HUES64 (cell line): ENCODE measurements around the gene GON7.
A peak's percentile ranks its signal among the peaks of the same experiment; 100 is the strongest.

Source experiments
- H3K27ac ChIP-seq: 2 replicates; pipeline ENCODE4 v1.7.0; 2013; ENCODE audit warnings: low read depth, low read length, inconsistent platforms
- H3K27me3 ChIP-seq: 2 replicates; pipeline ENCODE4 v1.6.1; 2013; ENCODE audit warnings: mild to moderate bottlenecking, low read length; ENCODE audit not compliant: insufficient read depth
- H3K36me3 ChIP-seq: 2 replicates; pipeline ENCODE4 v1.6.1; 2013; ENCODE audit warnings: mild to moderate bottlenecking, low read length; ENCODE audit not compliant: insufficient read depth
- H3K4me1 ChIP-seq: 2 replicates; pipeline ENCODE4 v1.6.1; 2013; ENCODE audit warnings: mild to moderate bottlenecking, low read length, moderate library complexity; ENCODE audit not compliant: insufficient read depth
- H3K4me3 ChIP-seq: 2 replicates; pipeline ENCODE4 v1.5.1; 2013; ENCODE audit warnings: mild to moderate bottlenecking, low read length, moderate library complexity
- H3K9ac ChIP-seq: 2 replicates; pipeline ENCODE4 v1.6.1; 2013; ENCODE audit warnings: mild to moderate bottlenecking, low read depth, low read length
- H3K9me3 ChIP-seq: 2 replicates; pipeline ENCODE4 v1.6.1; 2013; ENCODE audit warnings: low read depth, low read length; ENCODE audit not compliant: insufficient read depth
- WGBS: fragments of 150-250, 120-280 bp; methylation state at CpG from one replicate; pipeline ENCODE4 v1.1.7; 2013; ENCODE audit warnings: missing lambda C conversion rate; 5-methylcytosine and 5-hydroxymethylcytosine counted together

Gene GON7

DNA sequence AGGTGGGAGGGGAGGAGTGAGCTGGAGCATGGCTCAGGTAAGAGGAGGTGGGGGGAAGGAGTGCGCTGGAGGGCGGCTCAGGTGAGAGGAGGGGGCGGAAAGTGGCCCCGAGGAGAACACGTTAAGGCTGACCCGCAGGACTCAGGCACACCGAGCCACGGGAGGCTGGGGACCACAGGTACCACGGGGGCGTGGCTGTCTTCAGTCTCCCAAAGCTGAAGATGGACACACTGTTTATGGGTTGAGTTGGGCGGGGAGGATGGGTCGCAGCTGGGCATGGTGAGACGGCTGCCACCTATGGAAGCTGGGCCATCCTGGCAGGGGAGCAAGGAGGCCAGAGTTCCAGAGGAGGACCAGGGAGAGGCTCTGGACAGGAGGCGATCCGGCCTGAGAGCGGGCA, 23.7 kb upstream of the GON7 start:
- Histone ChIP-seq H3K4me1 (no peaks in the 10 kb centered on the region), H3K27ac (no peak overlapping the region), H3K27me3 (no peaks in the 10 kb centered on the region), H3K9me3 (no peaks in the 10 kb centered on the region), H3K4me3 (no peak overlapping the region), H3K36me3 (peaks cover 31% of the 10 kb centered on the region), H3K9ac (no peak overlapping the region)
- WGBS = 94% methylated on average over 16 of the region's 16 CpGs

DNA sequence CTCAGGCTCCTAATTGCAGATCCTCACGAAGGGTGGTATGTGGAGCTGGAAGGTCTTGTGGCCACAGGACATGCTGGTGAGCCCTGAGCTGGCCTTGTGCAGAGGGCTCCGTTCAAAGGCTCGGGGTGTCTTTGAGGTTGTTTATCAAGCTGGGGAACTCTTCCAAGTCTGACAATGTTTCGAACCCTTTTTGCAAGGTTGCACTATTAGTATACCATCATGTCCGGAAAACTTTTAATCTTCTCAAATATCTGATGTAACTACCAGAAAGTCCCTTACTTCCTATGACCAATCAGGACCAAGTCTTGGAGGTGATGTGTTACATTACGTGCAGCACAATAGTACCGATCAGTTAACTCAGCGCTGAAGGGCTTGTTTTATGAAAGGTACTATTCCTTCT, 21.7 kb upstream of the GON7 start:
- Histone ChIP-seq H3K4me1 (no peaks in the 10 kb centered on the region), H3K36me3 (peaks cover 44% of the 10 kb centered on the region), H3K27me3 (no peaks in the 10 kb centered on the region), H3K4me3 (no peak overlapping the region), H3K9me3 (no peaks in the 10 kb centered on the region), H3K9ac (no peak overlapping the region), H3K27ac (no peak overlapping the region)
- WGBS = 96% methylated on average over 8 of the region's 8 CpGs

DNA sequence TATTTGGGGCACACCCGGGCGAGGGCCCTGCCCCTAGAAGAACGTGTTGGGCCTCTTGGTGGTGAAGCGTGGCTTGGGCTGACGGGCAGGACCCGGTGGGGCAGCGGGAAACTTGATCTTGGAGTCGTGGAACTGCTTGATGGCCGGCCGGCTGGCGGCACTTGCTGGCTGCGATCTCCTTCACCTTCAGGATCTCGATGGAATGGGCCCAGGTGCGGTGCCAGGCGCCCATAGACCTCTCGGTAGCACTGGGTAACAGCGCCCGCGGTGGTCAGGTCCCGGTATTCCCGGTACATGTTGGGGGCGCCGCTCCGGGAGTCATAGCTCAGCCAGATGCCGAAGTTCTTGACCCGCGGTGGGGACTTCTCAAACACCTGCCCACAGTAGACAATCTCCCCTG, 16.7 kb upstream of the GON7 start:
- Histone ChIP-seq H3K4me3 (no peak overlapping the region), H3K27me3 (no peaks in the 10 kb centered on the region), H3K9me3 (no peaks in the 10 kb centered on the region), H3K9ac (no peak overlapping the region), H3K27ac (no peak overlapping the region), H3K4me1 (no peaks in the 10 kb centered on the region), H3K36me3 (peaks cover 80% of the 10 kb centered on the region)
- WGBS = 96% methylated on average over 27 of the region's 27 CpGs

DNA sequence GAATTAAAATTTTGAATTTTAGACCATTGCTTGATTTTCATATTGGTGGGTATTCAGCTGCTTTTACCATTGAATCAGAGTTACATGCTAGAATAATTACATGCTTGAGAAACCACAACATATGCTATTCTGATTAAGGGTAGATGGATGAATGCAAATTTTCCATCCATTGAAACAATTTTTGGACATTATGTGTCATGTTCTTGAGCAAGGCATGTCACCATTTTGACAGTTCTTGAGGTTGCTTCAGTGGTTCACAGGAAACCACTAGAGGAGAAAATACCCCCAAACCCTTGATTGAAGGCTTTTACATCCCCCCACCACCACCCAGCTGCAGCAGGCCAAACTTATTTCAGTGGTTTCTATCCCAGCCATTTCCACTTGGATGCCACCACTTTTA, 13.6 kb upstream of the GON7 start:
- H3K36me3 ChIP-seq = peaks cover 78% of the 10 kb centered on the region
- H3K9me3 ChIP-seq = no peaks in the 10 kb centered on the region
- H3K27ac ChIP-seq = no peak overlapping the region
- no peaks in the 10 kb centered on the region for H3K4me1 ChIP-seq
- H3K4me3 ChIP-seq = no peak overlapping the region
- no peaks in the 10 kb centered on the region for H3K27me3 ChIP-seq
- no peak overlapping the region for H3K9ac ChIP-seq

DNA sequence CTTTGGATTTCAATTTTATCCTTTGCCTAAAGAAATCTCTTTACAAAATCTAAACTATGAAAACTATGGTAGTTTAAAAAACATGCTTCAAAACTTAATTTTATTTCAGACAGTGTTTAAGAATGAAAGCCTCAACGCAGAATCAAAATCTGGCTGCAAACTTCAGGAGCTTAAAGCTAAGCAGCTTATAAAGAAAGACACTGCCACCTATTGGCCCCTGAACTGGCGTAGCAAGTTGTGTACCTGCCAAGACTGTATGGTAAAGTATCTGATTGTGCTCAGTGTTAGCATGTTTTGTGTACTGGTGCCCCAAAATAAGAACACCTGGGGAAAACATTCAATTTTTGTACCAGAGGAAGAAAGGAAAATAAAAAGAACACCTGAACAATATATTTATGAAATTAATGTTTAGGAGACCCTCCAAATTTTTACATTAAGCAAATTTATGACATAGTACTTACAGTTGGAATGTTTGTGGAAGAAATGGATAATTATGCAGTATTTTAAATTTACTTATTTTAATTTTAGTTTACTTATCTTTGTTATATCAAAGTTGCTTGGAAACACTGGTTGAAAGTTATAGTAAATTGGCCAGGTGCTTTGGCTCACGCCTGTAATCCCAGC, 12.3 kb upstream of the GON7 start:
- Histone ChIP-seq H3K9me3 (no peaks in the 10 kb centered on the region), H3K4me1 (no peaks in the 10 kb centered on the region), H3K4me3 (no peak overlapping the region), H3K27ac (no peak overlapping the region), H3K36me3 (peaks cover 83% of the 10 kb centered on the region), H3K9ac (no peak overlapping the region), H3K27me3 (no peaks in the 10 kb centered on the region)
- 91% methylated on average over 3 of the region's 3 CpGs for WGBS

DNA sequence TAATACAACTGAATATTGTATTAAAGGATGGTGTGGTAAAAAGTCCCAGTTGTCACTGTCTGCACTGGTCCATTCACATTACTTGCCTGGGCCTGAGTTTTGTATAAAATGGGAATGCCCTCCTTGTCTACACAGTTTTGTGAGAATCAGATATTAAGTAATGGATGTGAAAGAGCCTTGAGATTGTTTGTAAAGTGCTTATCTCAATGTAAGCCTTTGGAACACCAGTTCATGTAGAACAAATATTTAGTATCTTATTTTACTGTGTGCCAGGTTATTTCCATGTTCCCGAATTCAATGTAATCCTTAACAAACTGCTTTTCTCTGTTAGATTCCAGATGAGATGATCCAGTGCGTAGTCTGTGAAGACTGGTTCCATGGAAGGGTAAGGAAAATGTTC, 7.7 kb upstream of the GON7 start:
- Histone ChIP-seq H3K4me3 (no peak overlapping the region), H3K9me3 (no peaks in the 10 kb centered on the region), H3K9ac (no peak overlapping the region), H3K36me3 (peaks cover 75% of the 10 kb centered on the region), H3K27me3 (no peaks in the 10 kb centered on the region), H3K4me1 (no peaks in the 10 kb centered on the region), H3K27ac (no peak overlapping the region)
- 100% methylated on average over 2 of the region's 2 CpGs for WGBS

DNA sequence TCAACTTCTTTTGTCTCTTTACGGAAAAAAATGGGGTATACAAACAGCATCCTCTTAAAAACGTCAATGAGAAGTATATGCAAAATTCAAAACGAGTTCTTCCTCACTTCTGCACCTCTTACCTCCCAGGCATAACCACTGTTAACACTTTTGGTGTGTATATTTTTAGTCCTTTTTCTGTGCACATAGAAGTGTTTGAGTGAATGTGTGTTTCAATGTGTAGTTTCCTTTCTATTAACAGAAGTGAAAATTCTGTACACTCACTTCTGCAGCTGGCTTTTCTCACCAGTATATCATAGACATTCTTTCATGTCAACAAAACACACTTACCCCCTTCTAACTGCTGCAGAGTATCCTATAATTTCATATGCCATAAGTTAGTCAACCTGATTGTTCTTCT, 5.6 kb upstream of the GON7 start:
- Histone ChIP-seq H3K36me3 (peaks cover 59% of the 10 kb centered on the region), H3K4me3 (no peak overlapping the region), H3K9me3 (no peaks in the 10 kb centered on the region), H3K27ac (no peak overlapping the region), H3K4me1 (0 out of 2 replicates have a peak, but pooled peaks cover 7% of the 10 kb centered on the region), H3K9ac (no peak overlapping the region), H3K27me3 (no peaks in the 10 kb centered on the region)
- 91% methylated on average over 3 of the region's 3 CpGs for WGBS

DNA sequence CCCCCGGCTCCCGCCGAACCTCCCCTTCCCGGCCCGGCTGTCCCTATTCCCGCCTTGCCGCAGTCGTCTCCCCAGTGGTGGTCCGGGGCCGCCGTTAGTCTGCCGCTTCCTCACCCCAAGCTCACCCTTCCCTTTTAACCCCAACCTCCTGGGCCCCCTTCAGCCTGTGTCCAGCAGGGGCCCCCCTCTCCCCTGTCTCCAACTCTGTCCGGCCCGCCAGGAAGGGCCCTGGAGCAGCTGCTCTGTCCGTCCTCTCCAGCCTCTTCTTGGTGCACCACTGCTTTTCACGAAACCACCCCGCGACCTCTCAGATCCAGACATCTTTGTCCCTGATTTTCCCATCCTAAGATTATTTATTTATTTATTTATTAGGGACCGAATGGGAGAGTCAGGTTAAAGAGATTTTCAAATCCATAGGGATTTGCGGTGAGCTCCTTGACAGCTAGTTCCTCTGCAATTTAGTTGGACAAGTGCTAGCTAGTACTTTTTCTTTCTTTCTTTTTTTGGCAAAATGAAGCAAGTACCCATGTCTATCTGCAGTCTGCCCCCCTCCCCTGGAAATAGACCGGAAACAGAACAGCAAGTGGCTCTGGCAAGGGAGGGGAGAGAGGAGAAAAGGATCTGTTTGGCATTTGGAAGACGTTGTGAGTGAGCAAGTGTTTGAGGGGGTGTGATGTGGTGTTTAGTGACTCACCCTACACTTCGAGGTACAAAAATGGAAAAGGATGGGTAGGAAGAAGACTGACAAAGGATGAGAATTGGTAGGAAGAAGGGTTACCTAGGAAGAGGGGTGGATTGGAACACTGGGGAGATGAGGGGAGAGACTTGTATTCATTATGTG, 823 bp upstream of the GON7 start:
- H3K4me3 ChIP-seq = peak overlapping the region; percentile 75
- 0 out of 2 replicates have a peak, but pooled peaks cover 7% of the 10 kb centered on the region for H3K4me1 ChIP-seq
- no peaks in the 10 kb centered on the region for H3K9me3 ChIP-seq
- WGBS = under 1% methylated on average over 23 of the region's 23 CpGs
- peak overlapping the region; percentile 74 for H3K9ac ChIP-seq
- H3K36me3 ChIP-seq = peaks cover 22% of the 10 kb centered on the region
- H3K27me3 ChIP-seq = no peaks in the 10 kb centered on the region
- H3K27ac ChIP-seq = peak overlapping the region; percentile 50; the same call in 1 of the 2 replicates

DNA sequence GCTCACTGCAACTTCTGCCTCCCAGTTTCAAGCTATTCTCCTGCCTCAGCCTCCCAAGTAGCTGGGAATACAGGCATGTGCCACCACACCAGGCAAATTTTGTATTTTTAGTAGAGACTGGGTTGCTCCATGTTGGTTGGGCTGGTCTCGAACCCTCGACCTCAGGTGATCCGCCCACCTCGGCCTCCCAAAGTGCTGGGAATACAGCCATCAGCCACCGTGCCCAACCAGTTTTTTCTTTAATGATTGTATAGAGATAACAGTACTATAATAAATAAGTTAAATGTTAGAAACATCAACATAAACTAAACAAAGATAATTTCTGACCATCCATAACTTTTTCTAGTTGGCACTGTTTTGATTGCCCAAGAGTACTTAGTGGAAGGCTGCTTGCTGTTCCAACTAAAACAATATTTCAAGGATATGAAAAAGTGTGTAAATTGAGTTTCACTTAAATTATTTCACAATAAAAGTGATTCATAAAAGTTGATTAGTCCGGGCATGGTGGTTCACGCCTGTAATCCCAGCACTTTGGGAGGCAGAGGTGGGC, 5.6 kb downstream of the GON7 start:
- 0 out of 2 replicates have a peak, but pooled peaks cover 2% of the 10 kb centered on the region for H3K36me3 ChIP-seq
- H3K4me1 ChIP-seq = no peaks in the 10 kb centered on the region
- no peak overlapping the region for H3K9ac ChIP-seq
- H3K4me3 ChIP-seq = no peak overlapping the region
- no peak overlapping the region for H3K27ac ChIP-seq
- no peaks in the 10 kb centered on the region for H3K9me3 ChIP-seq
- 96% methylated on average over 6 of the region's 7 CpGs for WGBS
- H3K27me3 ChIP-seq = no peaks in the 10 kb centered on the region

DNA sequence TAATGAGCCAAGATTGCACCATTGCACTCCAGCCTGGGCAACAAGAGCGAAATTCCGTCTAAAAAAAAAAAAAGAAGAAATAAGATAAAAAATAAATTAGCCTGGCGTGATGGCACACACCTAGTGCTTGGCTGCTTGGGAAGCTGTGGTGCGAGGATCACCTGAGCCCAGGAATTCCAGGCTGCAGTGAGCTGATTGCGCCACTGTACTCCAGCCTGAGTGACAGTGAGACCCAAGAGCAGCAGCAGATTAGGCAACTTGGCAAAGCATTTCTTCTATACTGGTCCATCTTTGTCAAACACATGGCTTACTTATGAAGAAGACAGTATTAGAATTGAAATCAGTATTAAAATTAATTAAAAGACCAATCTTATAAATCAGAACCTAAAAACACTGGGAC, 6.3 kb downstream of the GON7 start:
- no peak overlapping the region for H3K4me3 ChIP-seq
- no peaks in the 10 kb centered on the region for H3K4me1 ChIP-seq
- no peaks in the 10 kb centered on the region for H3K27me3 ChIP-seq
- H3K9ac ChIP-seq = no peak overlapping the region
- H3K36me3 ChIP-seq = 0 out of 2 replicates have a peak, but pooled peaks cover 2% of the 10 kb centered on the region
- 93% methylated on average over 5 of the region's 5 CpGs for WGBS
- no peaks in the 10 kb centered on the region for H3K9me3 ChIP-seq
- no peak overlapping the region for H3K27ac ChIP-seq

DNA sequence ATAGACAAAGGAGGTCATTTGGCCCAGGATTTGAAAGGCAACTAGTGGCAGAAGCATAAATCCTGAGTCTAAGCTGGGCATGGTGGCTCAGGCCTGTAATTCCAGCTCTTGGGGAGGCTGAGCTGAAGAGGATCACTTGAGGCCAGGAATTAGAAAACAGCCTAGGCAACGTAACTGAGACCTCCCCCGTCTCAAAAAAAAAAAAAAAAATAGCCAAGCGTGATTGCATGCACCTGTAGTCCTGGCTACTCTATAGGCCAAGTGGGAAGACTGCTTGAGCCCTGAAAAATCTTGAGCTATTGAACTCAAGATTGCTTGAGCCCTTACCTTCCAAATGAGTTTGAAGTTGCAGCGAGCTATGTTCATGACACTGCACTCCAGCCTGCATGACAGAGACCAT, 7.8 kb downstream of the GON7 start:
- Histone ChIP-seq H3K9ac (no peak overlapping the region), H3K27ac (no peak overlapping the region), H3K36me3 (0 out of 2 replicates have a peak, but pooled peaks cover 2% of the 10 kb centered on the region), H3K4me1 (no peaks in the 10 kb centered on the region), H3K4me3 (no peak overlapping the region), H3K27me3 (no peaks in the 10 kb centered on the region), H3K9me3 (no peaks in the 10 kb centered on the region)
- WGBS = 96% methylated on average over 4 of the region's 4 CpGs
